Measurements from ENCODE around the gene EPS15. TPM values are rescaled to one million over a fixed set of nuclear protein-coding genes. Genes with fewer than 3 reads are reported as not detected.
A peak's percentile ranks its signal among the peaks of the same experiment; 100 is the strongest.

Gene EPS15
- total RNA-seq, 1 donor from 2014 or later, result 81.4 TPM

DNA sequence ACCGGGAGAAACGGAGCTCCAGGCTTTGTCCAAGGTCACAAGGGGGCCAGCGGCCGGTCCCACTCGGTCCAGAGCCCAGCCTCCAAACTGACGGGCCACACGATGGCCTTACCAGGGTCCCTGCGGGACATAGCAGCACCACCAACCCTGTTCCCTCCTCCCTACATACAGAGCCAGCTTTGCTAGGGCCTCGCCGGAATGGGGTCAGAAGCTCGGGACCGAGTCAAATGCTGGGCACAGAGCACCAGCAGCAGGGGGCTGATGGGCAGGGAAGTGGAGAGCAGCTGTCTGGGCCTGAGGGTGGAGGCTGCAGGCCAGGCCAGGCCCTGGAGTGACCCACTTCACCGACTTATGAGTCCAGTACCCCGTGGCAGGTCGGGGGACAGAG, 173.8 kb downstream of the EPS15 start:
- no peak for DNase-seq (ENCODE audit: low spot score)
- H3K4me3 Mint-ChIP-seq (ENCODE audit: unreplicated experiment), result no peak overlapping the region
- no peaks in the 10 kb centered on the region for H3K4me1 Mint-ChIP-seq (ENCODE audit: low read depth)
- no peaks in the 10 kb centered on the region for H3K36me3 Mint-ChIP-seq (ENCODE audit: low read depth)
- TF ChIP-seq, protein P1, sequence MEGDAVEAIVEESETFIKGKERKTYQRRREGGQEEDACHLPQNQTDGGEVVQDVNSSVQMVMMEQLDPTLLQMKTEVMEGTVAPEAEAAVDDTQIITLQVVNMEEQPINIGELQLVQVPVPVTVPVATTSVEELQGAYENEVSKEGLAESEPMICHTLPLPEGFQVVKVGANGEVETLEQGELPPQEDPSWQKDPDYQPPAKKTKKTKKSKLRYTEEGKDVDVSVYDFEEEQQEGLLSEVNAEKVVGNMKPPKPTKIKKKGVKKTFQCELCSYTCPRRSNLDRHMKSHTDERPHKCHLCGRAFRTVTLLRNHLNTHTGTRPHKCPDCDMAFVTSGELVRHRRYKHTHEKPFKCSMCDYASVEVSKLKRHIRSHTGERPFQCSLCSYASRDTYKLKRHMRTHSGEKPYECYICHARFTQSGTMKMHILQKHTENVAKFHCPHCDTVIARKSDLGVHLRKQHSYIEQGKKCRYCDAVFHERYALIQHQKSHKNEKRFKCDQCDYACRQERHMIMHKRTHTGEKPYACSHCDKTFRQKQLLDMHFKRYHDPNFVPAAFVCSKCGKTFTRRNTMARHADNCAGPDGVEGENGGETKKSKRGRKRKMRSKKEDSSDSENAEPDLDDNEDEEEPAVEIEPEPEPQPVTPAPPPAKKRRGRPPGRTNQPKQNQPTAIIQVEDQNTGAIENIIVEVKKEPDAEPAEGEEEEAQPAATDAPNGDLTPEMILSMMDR (IDR thresholded peaks at IDR 0.05), result no peak
- H3K27me3 Mint-ChIP-seq (ENCODE audit: low read depth), result peaks cover 3% of the 10 kb centered on the region
- no peak overlapping the region for H3K27ac Mint-ChIP-seq (ENCODE audit: unreplicated experiment)
- no peaks in the 10 kb centered on the region for H3K9me3 Mint-ChIP-seq (ENCODE audit: low read depth)

- no peak for DNase-seq (ENCODE audit: low spot score)
- Mint-ChIP-seq H3K27me3 (ENCODE audit: low read depth) (peaks cover 3% of the 10 kb centered on the region), H3K4me1 (ENCODE audit: low read depth) (no peaks in the 10 kb centered on the region), H3K4me3 (ENCODE audit: unreplicated experiment) (no peak overlapping the region), H3K9me3 (ENCODE audit: low read depth) (no peaks in the 10 kb centered on the region), H3K36me3 (ENCODE audit: low read depth) (no peaks in the 10 kb centered on the region), H3K27ac (ENCODE audit: unreplicated experiment) (no peak overlapping the region)
- TF ChIP-seq, protein P1 (IDR thresholded peaks at IDR 0.05), result peak; percentile 49
These were observed 174.3 kb downstream of the EPS15 start for GRCh38 chr1:51344602-51345299.

GRCh38 chr1:51344276-51344601, 174.8 kb downstream of the EPS15 start:
- Mint-ChIP-seq H3K27me3 (ENCODE audit: low read depth) (peaks cover 3% of the 10 kb centered on the region), H3K4me3 (ENCODE audit: unreplicated experiment) (no peak overlapping the region), H3K36me3 (ENCODE audit: low read depth) (no peaks in the 10 kb centered on the region), H3K9me3 (ENCODE audit: low read depth) (no peaks in the 10 kb centered on the region), H3K4me1 (ENCODE audit: low read depth) (no peaks in the 10 kb centered on the region), H3K27ac (ENCODE audit: unreplicated experiment) (no peak overlapping the region)
- TF ChIP-seq, protein P1 (IDR thresholded peaks at IDR 0.05), result no peak
- DNase-seq (ENCODE audit: low spot score), result no peak

- Mint-ChIP-seq H3K4me3 (ENCODE audit: unreplicated experiment) (no peak overlapping the region), H3K27me3 (ENCODE audit: low read depth) (peaks cover 3% of the 10 kb centered on the region), H3K9me3 (ENCODE audit: low read depth) (no peaks in the 10 kb centered on the region), H3K36me3 (ENCODE audit: low read depth) (no peaks in the 10 kb centered on the region), H3K27ac (ENCODE audit: unreplicated experiment) (no peak overlapping the region), H3K4me1 (ENCODE audit: low read depth) (no peaks in the 10 kb centered on the region)
- DNase-seq (ENCODE audit: low spot score), result no peak
- TF ChIP-seq, protein P1 (IDR thresholded peaks at IDR 0.05), result no peak
These were observed 175.4 kb downstream of the EPS15 start for GRCh38 chr1:51343624-51344023.

GRCh38 chr1:51342591-51343206, 176.4 kb downstream of the EPS15 start:
- Mint-ChIP-seq H3K36me3 (ENCODE audit: low read depth) (no peaks in the 10 kb centered on the region), H3K27me3 (ENCODE audit: low read depth) (peaks cover 3% of the 10 kb centered on the region), H3K27ac (ENCODE audit: unreplicated experiment) (no peak overlapping the region), H3K9me3 (ENCODE audit: low read depth) (no peaks in the 10 kb centered on the region), H3K4me3 (ENCODE audit: unreplicated experiment) (no peak overlapping the region), H3K4me1 (ENCODE audit: low read depth) (no peaks in the 10 kb centered on the region)
- DNase-seq (ENCODE audit: low spot score), result no peak
- TF ChIP-seq, protein P1 (IDR thresholded peaks at IDR 0.05), result no peak
